Liver (tissue), 9 donors: ENCODE data around the gene RIPK1. TPM values are rescaled to one million over a fixed set of nuclear protein-coding genes. Genes with fewer than 3 reads are reported as not detected.

Experiments used
- DNase-seq: peaks from one replicate; pipeline ENCODE4 v3.0.0-alpha.2; 2017; ENCODE audit warnings: low spot score
- H3K27ac ChIP-seq, 2 donors: one replicate each; pipeline ENCODE4 v1.7.0; 2013; ENCODE audit warnings: inconsistent platforms in 2 of 2, low read length in 2 of 2, control low read depth in 1 of 2, low read depth in 1 of 2, mild to moderate bottlenecking in 1 of 2
- H3K27me3 ChIP-seq, 4 donors: one replicate each; pipeline versions ENCODE4 v1.6.1 to v1.7.0; 2013; ENCODE audit warnings: low read length in 3 of 4, inconsistent platforms in 1 of 4, mild to moderate bottlenecking in 1 of 4, moderate library complexity in 1 of 4; ENCODE audit not compliant: control insufficient read depth in 4 of 4, insufficient read depth in 4 of 4
- H3K36me3 ChIP-seq, 4 donors: one replicate each; pipeline versions ENCODE4 v1.6.1 to v1.7.0; 2013; ENCODE audit warnings: low read length in 3 of 4, mild to moderate bottlenecking in 3 of 4, low read depth in 1 of 4, moderate library complexity in 1 of 4; ENCODE audit not compliant: control insufficient read depth in 4 of 4, insufficient read depth in 3 of 4
- H3K4me1 ChIP-seq, 4 donors: one replicate each; pipeline versions ENCODE4 v1.6.1 to v1.7.0; 2013; ENCODE audit warnings: low read length in 3 of 4, mild to moderate bottlenecking in 3 of 4, moderate library complexity in 1 of 4; ENCODE audit not compliant: control insufficient read depth in 4 of 4, insufficient read depth in 4 of 4
- H3K4me3 ChIP-seq, 3 donors: one replicate each; pipeline versions ENCODE4 v1.6.1 to v1.7.0; 2013; ENCODE audit warnings: low read length in 3 of 3, control low read depth in 1 of 3, low read depth in 1 of 3, mild to moderate bottlenecking in 1 of 3
- H3K9ac ChIP-seq, 2 donors: one replicate each; pipeline ENCODE4 v1.7.0; 2013; ENCODE audit warnings: low read length in 2 of 2, mild to moderate bottlenecking in 2 of 2, moderate library complexity in 2 of 2, control low read depth in 1 of 2, low read depth in 1 of 2
- H3K9me3 ChIP-seq, 4 donors: one replicate each; pipeline versions ENCODE4 v1.6.1 to v1.7.0; 2013; ENCODE audit warnings: low read length in 3 of 4; ENCODE audit not compliant: control insufficient read depth in 4 of 4
- CTCF ChIP-seq: fragments of 150-350 bp; IDR thresholded peaks from 2 replicates; pipeline ENCODE4 v1.5.1; 2017; ENCODE audit warnings: improper control_type of control experiment, low read depth, low read length; ENCODE audit not compliant: missing input control
- FOXA2 ChIP-seq: IDR thresholded peaks from 2 replicates; pipeline ENCODE4 v1.6.1; 2016; ENCODE audit warnings: antibody characterized with exemption
- GABPA ChIP-seq, 2 donors: IDR thresholded peaks in 1 of 2; conservative IDR thresholded peaks in 1 of 2; 2 replicates each; pipeline ENCODE4 v1.6.1; 2016; ENCODE audit warnings: antibody characterized with exemption in 2 of 2, mild to moderate bottlenecking in 1 of 2, moderate library complexity in 1 of 2
- HNF4A ChIP-seq, 2 donors: conservative IDR thresholded peaks; 2 replicates each; pipeline ENCODE4 v1.6.1; 2016; ENCODE audit warnings: antibody characterized with exemption in 2 of 2, mild to moderate bottlenecking in 2 of 2
- JUND ChIP-seq, 2 donors: IDR thresholded peaks; 2 replicates each; pipeline ENCODE4 v1.6.1; 2016; ENCODE audit warnings: antibody characterized with exemption in 2 of 2
- MAX ChIP-seq: IDR thresholded peaks from 2 replicates; pipeline ENCODE4 v1.6.1; 2016; ENCODE audit warnings: antibody characterized with exemption
- REST ChIP-seq: IDR thresholded peaks from 2 replicates; pipeline ENCODE4 v1.6.1; 2016; ENCODE audit warnings: antibody characterized with exemption, mild to moderate bottlenecking
- SP1 ChIP-seq: IDR thresholded peaks from 2 replicates; pipeline ENCODE4 v1.6.1; 2018; ENCODE audit warnings: antibody characterized with exemption, mild to moderate bottlenecking
- TAF1 ChIP-seq: conservative IDR thresholded peaks from 2 replicates; pipeline ENCODE4 v1.6.1; 2016; ENCODE audit warnings: antibody characterized with exemption, mild to moderate bottlenecking
- YY1 ChIP-seq: IDR thresholded peaks from 2 replicates; pipeline ENCODE4 v1.6.1; 2016; ENCODE audit warnings: antibody characterized with exemption, mild to moderate bottlenecking
- ZBTB33 ChIP-seq: IDR thresholded peaks from 2 replicates; pipeline ENCODE4 v1.6.1; 2016; ENCODE audit warnings: antibody characterized with exemption
- WGBS: extraction: QIAGEN DNeasy Blood & Tissue Kit; methylation state at CpG from one replicate; pipeline ENCODE4 v1.1.7; 2013; 5-methylcytosine and 5-hydroxymethylcytosine counted together
- polyA plus RNA-seq, 2 donors: library from polyadenylated mRNA; stranded (reverse) in 1 of 2; unstranded in 1 of 2; fragments of 200-250 nt in 1 of 2; fragments of >200 nt in 1 of 2; fragmentation: Nextera tagmentation in 1 of 2; extraction: Ambion mirVana in 1 of 2; gene quantifications; one replicate each; pipeline versions ENCODE4 v1.2.1 to v1.2.3, GENCODE V29; 2013 to 2015
- total RNA-seq, 2 donors: library from RNA; depleted of rRNA; stranded (reverse); fragments of >200 nt; gene quantifications; one replicate each; pipeline ENCODE4 v1.2.3, GENCODE V29; 2014
- donor health status: healthy.
- donor health status: healthy.
- donor health status: healthy.
- donor health status: healthy.
- donor health status: healthy.

RIPK1 gene
- total and polyA plus RNA-seq, 4 donors, result 6.7 to 27.2 (median 13.3) TPM

GRCh38 chr6:3088968-3089367, 20.7 kb downstream of the RIPK1 start (continued):
- TF ChIP-seq REST, result no peak

GRCh38 chr6:3090013-3090412, 21.7 kb downstream of the RIPK1 start:
- H3K36me3 ChIP-seq, result peaks cover 10 to 49% (median 42%) of the 10 kb centered on the region in 4 donors

More at GRCh38 chr6:3090013-3090412, 21.7 kb downstream of the RIPK1 start:
- H3K4me3 ChIP-seq, result no peak overlapping the region
- no peak for DNase-seq
- no peak overlapping the region for H3K27ac ChIP-seq
- no peaks in the 10 kb centered on the region for H3K9me3 ChIP-seq
- H3K9ac ChIP-seq, result no peak overlapping the region
- H3K4me1 ChIP-seq, result no peaks in the 10 kb centered on the region
- TF ChIP-seq TAF1 (no peak), SP1 (no peak), JUND (IDR thresholded peaks at IDR 0.05) (no peak), YY1 (no peak), MAX (no peak), GABPA (IDR thresholded peaks at IDR 0.05 in 1 of 2, conservative IDR thresholded peaks at IDR 0.05 in 1 of 2) (no peak), FOXA2 (no peak), HNF4A (conservative IDR thresholded peaks at IDR 0.05) (no peak), ZBTB33 (no peak), CTCF (no peak)
- H3K27me3 ChIP-seq, result no peaks in the 10 kb centered on the region
- 97% methylated on average over 4 of the region's 4 CpGs for WGBS
